Stimulated activated naive CD8-positive, alpha-beta T cell treated with anti-CD3 and anti-CD28 coated beads, Interleukin-15, Interleukin-2, amounts not matched to agents 100 ng/mL and 50 ng/mL, for 24 hours (primary cell): Measurements from ENCODE around the gene NEK3.
"Not testable (repeated sequence)": the region's sequence is repeated elsewhere in the genome, so short reads cannot be mapped to it uniquely, and the experiment has no call there.

Experiments
- H3K27ac Mint-ChIP-seq: one replicate; pipeline ENCODE4 v1.8.0; 2021; ENCODE audit warnings: mild to moderate bottlenecking, mixed read lengths
- H3K27me3 Mint-ChIP-seq: one replicate; pipeline ENCODE4 v1.8.0; 2021; ENCODE audit warnings: mixed read lengths
- H3K36me3 Mint-ChIP-seq: one replicate; pipeline ENCODE4 v1.8.0; 2021; ENCODE audit warnings: low read depth, mixed read lengths
- H3K4me1 Mint-ChIP-seq: one replicate; pipeline ENCODE4 v1.8.0; 2021; ENCODE audit warnings: low read depth, mixed read lengths
- H3K4me3 Mint-ChIP-seq: one replicate; pipeline ENCODE4 v1.8.0; 2021; ENCODE audit warnings: mild to moderate bottlenecking, mixed read lengths
- H3K9me3 Mint-ChIP-seq: one replicate; pipeline ENCODE4 v1.8.0; 2021; ENCODE audit warnings: mixed read lengths

NEK3 gene

DNA sequence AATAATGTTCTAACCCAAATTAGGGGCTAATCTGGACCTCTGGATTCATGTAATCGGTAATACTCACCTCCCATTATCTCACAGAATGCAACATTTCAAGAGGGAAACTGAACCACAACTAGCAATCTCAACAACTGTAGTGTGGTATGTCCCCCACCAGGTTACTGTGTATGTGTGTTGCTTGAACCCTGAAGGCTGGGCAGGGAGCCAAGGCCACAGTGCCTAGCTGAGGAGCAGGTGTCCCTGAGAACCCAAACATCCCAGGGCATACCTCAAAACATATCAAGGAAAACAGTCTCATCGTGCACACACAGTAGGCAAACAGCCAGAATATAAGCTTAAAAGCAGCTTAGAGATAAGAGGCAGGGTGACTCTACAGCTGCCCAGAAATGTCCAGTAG is 20.5 kb upstream of the NEK3 start:
- H3K4me3 Mint-ChIP-seq, result no peak overlapping the region
- H3K36me3 Mint-ChIP-seq, result peaks cover 45% of the 10 kb centered on the region
- no peaks in the 10 kb centered on the region for H3K9me3 Mint-ChIP-seq
- H3K27ac Mint-ChIP-seq, result no peak overlapping the region
- no peaks in the 10 kb centered on the region for H3K27me3 Mint-ChIP-seq
- no peaks in the 10 kb centered on the region for H3K4me1 Mint-ChIP-seq

DNA sequence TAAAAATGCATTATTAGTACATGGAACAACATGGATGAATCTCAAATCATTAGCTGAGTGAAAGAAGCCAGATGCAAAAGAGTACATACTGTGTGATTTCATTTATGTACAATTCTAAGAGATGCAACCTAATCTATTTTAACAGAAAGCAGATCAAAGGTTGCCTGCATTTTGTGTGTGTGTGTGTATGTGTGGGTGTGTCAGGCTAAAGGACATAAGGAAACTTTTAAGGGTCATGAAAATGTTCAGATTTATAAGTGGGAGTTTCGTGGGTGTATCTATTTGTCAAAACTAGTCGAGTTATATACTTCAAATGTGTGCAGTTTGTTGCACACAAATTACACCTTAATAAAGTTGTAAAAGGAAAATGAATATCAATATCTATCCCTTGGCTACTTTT is 17.9 kb upstream of the NEK3 start:
- H3K9me3 Mint-ChIP-seq, result no peaks in the 10 kb centered on the region
- H3K36me3 Mint-ChIP-seq, result peaks cover 44% of the 10 kb centered on the region
- H3K4me1 Mint-ChIP-seq, result peaks cover 13% of the 10 kb centered on the region
- H3K27me3 Mint-ChIP-seq, result no peaks in the 10 kb centered on the region
- H3K27ac Mint-ChIP-seq, result no peak overlapping the region
- no peak overlapping the region for H3K4me3 Mint-ChIP-seq

DNA sequence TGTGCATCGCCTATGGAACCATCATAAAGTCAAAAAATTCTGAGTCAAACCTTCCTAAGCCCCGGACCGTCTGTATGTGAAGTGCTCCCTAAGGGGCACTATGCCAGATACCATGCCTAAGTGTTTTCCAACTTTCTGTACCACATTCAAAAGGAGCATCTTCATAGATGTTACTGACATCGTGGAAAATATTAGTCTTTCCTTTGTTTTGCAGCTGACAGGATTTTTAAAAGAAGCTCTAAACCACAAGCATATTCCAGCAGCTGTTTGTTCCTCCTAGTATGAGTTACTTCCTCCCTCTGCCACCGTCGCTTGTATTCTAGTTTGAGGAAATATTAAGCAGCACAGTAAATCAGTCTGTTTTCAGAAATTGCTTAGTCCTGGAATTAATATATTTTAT is 14.6 kb upstream of the NEK3 start:
- peaks cover 13% of the 10 kb centered on the region for H3K4me1 Mint-ChIP-seq
- H3K4me3 Mint-ChIP-seq, H3K9me3 Mint-ChIP-seq, H3K27me3 Mint-ChIP-seq: not testable (repeated sequence)
- peak overlapping the region; percentile 40 for H3K27ac Mint-ChIP-seq
- peaks cover 46% of the 10 kb centered on the region for H3K36me3 Mint-ChIP-seq

DNA sequence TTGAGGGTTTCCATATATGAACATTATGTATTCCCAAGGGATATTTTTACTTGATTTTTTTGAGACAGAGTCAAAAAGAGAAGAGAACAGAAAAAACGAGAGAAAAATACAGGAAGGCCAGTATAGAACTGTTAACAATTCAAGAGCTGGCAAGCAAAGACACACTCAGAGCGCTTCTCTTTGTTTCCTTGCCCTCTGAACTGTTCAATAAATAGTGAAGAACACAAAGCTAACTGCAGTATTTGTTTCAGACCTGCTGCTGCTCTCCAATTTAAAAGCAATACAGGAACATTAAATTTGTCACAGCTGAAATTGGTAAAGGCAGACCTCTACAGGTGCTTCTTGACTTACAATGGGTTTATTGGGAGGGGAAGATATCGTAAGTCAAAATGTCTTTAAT is 14.0 kb upstream of the NEK3 start:
- Mint-ChIP-seq H3K27ac (peak overlapping the region; percentile 46), H3K27me3 (no peaks in the 10 kb centered on the region), H3K36me3 (peaks cover 44% of the 10 kb centered on the region), H3K4me3 (no peak overlapping the region), H3K9me3 (no peaks in the 10 kb centered on the region), H3K4me1 (peaks cover 13% of the 10 kb centered on the region)

DNA sequence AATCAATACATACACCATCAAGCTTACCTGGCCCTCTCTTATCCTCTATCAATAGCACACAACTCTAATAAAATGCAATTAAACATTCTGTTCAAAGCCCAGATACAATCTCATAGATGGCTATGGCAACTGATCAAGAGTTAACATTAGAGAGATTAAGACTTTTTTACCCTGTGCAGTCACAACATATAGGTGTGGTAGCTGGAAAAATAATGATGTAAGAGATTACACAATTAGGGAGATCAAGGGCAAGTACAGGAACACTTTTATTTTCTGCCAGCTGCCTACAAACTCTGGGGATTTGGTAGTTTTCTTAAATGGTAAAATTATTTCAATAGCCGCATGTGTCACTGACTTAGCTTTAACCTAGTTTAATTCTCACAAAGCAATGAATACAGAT is 12.3 kb upstream of the NEK3 start:
- not testable (repeated sequence) for H3K27ac Mint-ChIP-seq, H3K9me3 Mint-ChIP-seq, H3K4me3 Mint-ChIP-seq, H3K27me3 Mint-ChIP-seq
- Mint-ChIP-seq H3K4me1 (peaks cover 13% of the 10 kb centered on the region), H3K36me3 (peaks cover 41% of the 10 kb centered on the region)

DNA sequence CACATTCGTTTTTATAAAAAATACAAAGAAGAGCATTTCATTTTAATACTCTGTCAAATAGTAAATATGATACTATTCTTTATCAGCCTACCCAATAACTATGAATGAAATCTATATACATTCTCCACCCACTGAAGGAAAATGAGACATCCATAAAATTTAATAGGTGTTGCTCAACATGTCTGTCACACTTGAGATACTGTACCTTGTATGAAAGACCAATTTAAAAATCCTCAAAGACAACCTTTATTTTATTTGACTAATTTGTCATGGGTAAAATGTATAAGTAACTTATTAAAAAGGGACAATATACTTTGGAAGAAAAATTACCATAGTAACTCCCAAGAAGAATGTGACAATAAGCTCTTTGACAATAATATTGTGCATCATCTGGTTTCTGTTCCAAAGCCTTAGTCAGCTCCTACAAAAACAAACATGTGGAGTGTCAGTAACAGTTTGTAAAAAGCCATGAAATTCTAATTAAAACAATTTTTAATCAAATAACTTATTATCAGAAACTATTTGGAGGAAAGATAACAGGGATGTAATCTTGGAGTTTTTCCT is 11.5 kb upstream of the NEK3 start:
- not testable (repeated sequence) for H3K27me3 Mint-ChIP-seq, H3K4me3 Mint-ChIP-seq, H3K9me3 Mint-ChIP-seq, H3K27ac Mint-ChIP-seq
- Mint-ChIP-seq H3K4me1 (peaks cover 13% of the 10 kb centered on the region), H3K36me3 (peaks cover 49% of the 10 kb centered on the region)

DNA sequence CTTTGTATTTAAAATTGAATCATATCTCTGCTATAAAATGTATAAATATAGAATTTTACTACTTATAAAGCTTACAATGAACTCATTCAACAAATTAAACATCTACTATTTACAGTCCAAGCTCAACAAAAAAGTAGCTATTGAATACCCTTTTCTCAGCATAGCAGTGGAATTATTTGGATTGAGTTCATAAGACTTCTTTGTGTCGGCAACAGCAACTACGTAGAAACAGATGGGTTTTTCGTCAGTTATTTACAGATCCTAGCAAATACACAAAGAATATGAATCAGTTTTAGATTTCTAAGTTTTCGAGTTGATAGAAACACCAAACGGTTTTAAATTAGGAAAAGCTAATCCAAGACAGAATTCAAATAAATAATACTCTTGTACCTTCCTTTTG is 10.4 kb upstream of the NEK3 start:
- no peak overlapping the region for H3K27ac Mint-ChIP-seq
- no peaks in the 10 kb centered on the region for H3K27me3 Mint-ChIP-seq
- no peaks in the 10 kb centered on the region for H3K9me3 Mint-ChIP-seq
- no peak overlapping the region for H3K4me3 Mint-ChIP-seq
- peaks cover 13% of the 10 kb centered on the region for H3K4me1 Mint-ChIP-seq
- H3K36me3 Mint-ChIP-seq, result peaks cover 43% of the 10 kb centered on the region

DNA sequence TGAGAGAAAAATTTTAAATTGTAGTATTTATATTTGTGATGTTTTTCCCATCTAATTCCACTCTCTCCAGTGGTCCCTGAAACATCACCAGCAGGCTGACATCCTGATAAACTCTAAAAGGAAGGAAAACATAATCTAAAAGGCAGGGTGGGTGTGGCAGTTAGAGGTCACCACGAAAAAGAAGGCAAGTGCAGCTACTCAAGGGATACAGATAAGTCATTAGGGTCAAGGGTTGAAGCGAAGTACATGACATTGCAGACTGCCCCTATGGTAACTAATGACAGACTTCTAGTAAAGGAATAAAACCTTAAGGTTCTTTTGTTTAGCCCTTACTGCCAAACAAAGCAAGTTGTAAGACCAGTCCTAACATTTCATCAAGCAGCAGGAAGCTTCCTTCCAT is 6.0 kb upstream of the NEK3 start:
- Mint-ChIP-seq H3K27me3 (no peaks in the 10 kb centered on the region), H3K36me3 (peaks cover 23% of the 10 kb centered on the region), H3K4me1 (peaks cover 17% of the 10 kb centered on the region), H3K9me3 (no peaks in the 10 kb centered on the region), H3K27ac (no peak overlapping the region), H3K4me3 (no peak overlapping the region)

DNA sequence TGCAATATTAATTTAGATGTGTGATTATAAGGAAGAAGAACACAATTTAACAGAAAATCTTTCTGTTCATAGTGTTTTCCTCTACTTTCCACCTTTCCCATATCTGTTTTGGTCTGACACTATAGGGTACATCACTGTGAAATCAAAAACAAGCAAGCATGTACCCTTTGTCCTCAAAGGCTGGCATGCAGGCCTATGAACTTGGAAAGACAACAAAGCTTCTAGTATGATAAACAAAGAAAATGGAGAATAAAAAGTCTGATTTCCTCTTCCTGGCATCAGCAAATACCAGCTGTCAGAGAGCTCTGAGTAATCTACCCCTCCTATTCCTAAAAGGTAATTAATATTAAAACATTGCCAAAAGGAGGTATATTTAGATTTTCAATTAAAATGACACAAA is 5.6 kb upstream of the NEK3 start:
- peaks cover 1% of the 10 kb centered on the region for H3K27me3 Mint-ChIP-seq
- peaks cover 20% of the 10 kb centered on the region for H3K36me3 Mint-ChIP-seq
- no peaks in the 10 kb centered on the region for H3K9me3 Mint-ChIP-seq
- no peak overlapping the region for H3K27ac Mint-ChIP-seq
- no peak overlapping the region for H3K4me3 Mint-ChIP-seq
- peaks cover 19% of the 10 kb centered on the region for H3K4me1 Mint-ChIP-seq

DNA sequence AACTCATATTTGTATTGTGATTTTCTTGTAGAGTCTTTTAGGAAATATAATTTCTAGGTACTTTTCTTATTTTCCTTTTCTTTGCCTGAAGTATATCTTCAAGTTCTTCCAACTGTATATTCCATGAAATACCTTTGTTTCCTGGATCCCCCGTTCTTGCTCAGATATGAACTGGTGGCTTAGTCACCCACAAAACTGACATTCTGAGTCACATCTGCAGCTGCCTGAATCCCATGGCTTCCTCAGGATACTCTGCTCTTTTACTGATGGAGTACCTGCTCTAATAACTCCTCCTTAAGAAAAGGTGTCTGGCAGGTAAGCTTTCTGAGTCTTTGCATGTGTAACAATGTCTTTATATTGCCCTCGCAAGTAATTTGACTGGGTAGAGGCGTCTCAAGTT is 4.5 kb upstream of the NEK3 start:
- H3K4me3 Mint-ChIP-seq, H3K9me3 Mint-ChIP-seq, H3K27me3 Mint-ChIP-seq, H3K27ac Mint-ChIP-seq: not testable (repeated sequence)
- Mint-ChIP-seq H3K4me1 (peaks cover 25% of the 10 kb centered on the region), H3K36me3 (peaks cover 18% of the 10 kb centered on the region)

DNA sequence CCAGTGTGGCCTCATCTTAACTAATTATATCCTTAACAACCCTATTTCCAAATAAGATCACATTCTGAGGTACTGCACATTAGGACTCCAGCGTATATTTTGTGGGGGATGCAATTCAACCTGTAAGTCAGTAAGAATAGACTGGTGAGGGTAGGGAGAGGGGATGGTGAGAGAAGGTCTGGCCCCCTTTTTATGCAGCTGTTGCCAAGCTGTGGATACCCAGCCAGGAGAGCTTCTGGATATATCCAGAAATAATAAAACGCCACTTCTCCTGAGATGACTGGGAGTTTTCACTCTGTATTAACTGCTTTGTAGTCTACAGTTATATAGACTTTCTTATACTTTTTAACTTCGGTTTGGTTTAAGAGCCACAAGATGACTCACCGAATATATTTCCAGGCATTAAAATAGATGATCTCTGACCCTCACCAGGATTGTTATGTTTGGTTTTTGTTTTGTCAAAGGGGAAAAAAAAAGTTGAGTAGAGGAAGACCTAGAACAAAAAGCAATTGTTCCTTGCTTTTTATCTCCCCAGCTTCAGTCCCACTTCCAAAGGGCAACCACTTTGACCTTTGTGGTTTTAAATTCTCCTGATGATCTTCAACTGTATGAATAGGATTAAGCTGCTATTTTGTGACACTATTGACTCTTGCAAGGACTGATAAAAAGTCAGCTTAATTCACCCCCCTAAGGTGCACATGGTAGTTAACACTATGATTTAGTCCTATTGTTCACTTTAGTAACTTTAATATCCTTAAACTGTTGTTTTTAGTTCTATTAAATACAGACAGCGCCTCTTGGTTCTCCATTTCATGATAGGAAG is 3.1 kb upstream of the NEK3 start:
- no peaks in the 10 kb centered on the region for H3K9me3 Mint-ChIP-seq
- H3K4me3 Mint-ChIP-seq, result no peak overlapping the region
- peaks cover 35% of the 10 kb centered on the region for H3K4me1 Mint-ChIP-seq

DNA sequence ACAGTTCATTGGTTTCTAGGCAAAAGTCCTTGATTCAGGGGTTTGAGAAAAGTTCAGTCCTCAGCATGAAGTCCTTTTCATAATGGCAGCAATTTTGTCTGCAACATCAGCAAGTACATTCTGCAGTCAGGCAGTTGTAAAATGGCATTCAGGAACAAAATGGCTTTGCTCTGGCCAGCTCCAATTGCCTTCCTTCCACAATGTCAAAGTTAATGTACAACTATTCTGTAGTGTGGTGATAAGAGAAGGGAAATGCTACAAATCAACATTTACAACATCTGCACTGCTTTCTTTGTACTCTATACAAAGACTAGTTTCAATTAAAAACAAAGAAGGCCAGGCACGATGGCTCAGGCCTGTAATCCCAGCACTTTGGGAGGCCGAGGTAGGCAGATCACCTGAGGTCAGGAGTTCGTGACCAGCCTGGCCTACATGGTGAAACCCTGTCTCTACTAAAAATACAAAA is 1.8 kb upstream of the NEK3 start:
- peaks cover 4% of the 10 kb centered on the region for H3K36me3 Mint-ChIP-seq

More for the DNA sequence above, 3.1 kb upstream of the NEK3 start:
- H3K36me3 Mint-ChIP-seq, result peaks cover 16% of the 10 kb centered on the region
- H3K27me3 Mint-ChIP-seq, result peaks cover 5% of the 10 kb centered on the region
- no peak overlapping the region for H3K27ac Mint-ChIP-seq

DNA sequence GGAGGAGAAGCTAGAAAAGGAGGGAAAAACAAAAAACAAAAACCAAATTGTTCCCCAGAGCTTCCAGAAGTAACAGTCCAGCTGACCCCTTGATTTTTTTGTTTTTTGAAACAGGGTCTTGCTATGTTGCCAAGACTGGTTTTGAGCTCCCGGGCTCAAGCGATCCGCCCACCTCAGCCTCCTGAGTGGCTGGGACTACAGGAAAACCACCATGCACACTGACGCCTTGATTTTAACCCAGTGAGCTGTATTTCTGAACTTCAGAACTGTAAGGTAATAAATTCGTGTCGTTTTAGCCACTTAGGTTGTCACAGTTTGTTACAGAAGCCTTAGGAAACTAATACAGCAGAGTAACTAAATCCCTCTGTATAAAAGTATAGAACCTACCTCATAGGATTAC is 1.1 kb upstream of the NEK3 start:
- Mint-ChIP-seq H3K4me3 (no peak overlapping the region), H3K4me1 (peaks cover 35% of the 10 kb centered on the region), H3K27me3 (peaks cover 5% of the 10 kb centered on the region), H3K9me3 (no peaks in the 10 kb centered on the region), H3K36me3 (no peaks in the 10 kb centered on the region), H3K27ac (no peak overlapping the region)

More for the DNA sequence above, 1.8 kb upstream of the NEK3 start:
- H3K4me3 Mint-ChIP-seq, result no peak overlapping the region
- peaks cover 35% of the 10 kb centered on the region for H3K4me1 Mint-ChIP-seq
- H3K27ac Mint-ChIP-seq, result no peak overlapping the region
- peaks cover 5% of the 10 kb centered on the region for H3K27me3 Mint-ChIP-seq
- H3K9me3 Mint-ChIP-seq, result no peaks in the 10 kb centered on the region

DNA sequence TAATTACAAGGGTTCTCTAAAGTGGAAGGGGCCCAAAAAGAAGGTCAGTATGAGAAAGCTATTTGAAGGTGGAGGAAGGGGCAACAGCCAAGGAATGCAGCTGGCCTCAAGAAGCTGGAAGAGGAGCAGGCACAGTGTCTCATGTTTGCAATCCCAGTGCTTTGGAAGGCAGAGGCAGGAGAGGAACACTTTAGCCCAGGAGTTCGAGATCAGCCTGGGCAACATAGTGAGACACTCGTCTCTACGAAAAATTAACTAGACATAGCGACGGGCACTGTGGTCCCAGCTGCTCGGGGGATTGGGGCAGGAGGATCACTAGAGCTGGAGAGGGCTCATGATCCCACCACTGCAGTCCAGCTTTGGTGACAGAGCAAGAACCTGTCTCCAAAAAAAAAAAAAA is 656 bp upstream of the NEK3 start:
- Mint-ChIP-seq H3K4me3 (peak overlapping the region; percentile 82), H3K27ac (peak overlapping the region; percentile 51), H3K4me1 (peaks cover 35% of the 10 kb centered on the region), H3K36me3 (no peaks in the 10 kb centered on the region), H3K9me3 (no peaks in the 10 kb centered on the region), H3K27me3 (peaks cover 5% of the 10 kb centered on the region)

DNA sequence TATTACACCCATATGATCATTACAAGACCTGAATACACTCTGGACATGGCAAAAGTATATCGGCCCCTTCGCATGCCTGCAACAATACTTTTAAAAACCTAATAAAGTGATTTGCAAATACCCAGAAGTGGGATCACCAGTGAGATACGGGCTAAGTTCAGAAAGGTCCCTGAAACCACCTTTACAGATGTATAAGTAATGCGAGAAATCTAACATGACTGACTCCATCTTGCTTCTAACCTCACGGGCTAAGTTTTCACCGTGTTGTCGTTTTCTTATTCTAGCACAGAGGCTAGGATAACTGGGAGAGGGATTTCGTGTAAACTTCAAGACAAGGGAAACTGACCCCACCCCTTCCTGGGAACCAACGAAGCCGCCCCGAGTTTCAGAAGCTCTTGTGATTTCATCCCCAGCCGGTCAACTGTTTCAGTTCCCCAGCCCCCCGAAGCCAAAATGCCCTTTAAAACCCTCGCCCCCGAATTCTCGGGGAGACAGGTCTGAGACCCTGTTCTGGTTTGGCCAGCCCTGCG is 703 bp downstream of the NEK3 start:
- Mint-ChIP-seq H3K9me3 (no peaks in the 10 kb centered on the region), H3K4me3 (peak overlapping the region; percentile 82), H3K27me3 (peaks cover 5% of the 10 kb centered on the region), H3K4me1 (peaks cover 35% of the 10 kb centered on the region), H3K36me3 (no peaks in the 10 kb centered on the region), H3K27ac (peak overlapping the region; percentile 69)
